Ovary (tissue), 9 donors: ENCODE results near the gene ACP4. TPM values are rescaled to one million over a fixed set of nuclear protein-coding genes. Genes with fewer than 3 reads are reported as not detected.

Experiments
- DNase-seq, 5 donors: peaks; one replicate each; pipeline ENCODE4 v3.0.0-alpha.2; 2019 to 2020
- H3K27ac ChIP-seq, 2 donors: fragments of 200-600 bp; one replicate each; pipeline versions ENCODE4 v1.5.1 to v1.8.0; 2019 to 2022
- H3K27me3 ChIP-seq: fragments of 200-600 bp; one replicate; pipeline ENCODE4 v1.8.0; 2022
- H3K36me3 ChIP-seq: fragments of 200-600 bp; sonication (generic); one replicate; pipeline ENCODE4 v1.5.1; 2019
- H3K4me1 ChIP-seq: one replicate; pipeline ENCODE4 v1.8.1; 2013; ENCODE audit warnings: mild to moderate bottlenecking, moderate library complexity; ENCODE audit not compliant: insufficient read depth
- H3K4me3 ChIP-seq: fragments of 200-600 bp; sonication (generic); one replicate; pipeline ENCODE4 v1.5.1; 2017
- H3K9me3 ChIP-seq, 2 donors: fragments of 200-600 bp in 1 of 2; sonication (generic) in 1 of 2; one replicate each; pipeline versions ENCODE4 v1.5.1 to v1.8.1; 2013 to 2019; ENCODE audit warnings: mild to moderate bottlenecking in 1 of 2, moderate library complexity in 1 of 2
- EP300 ChIP-seq: sonication (generic); formaldehyde crosslinking; IDR thresholded peaks from one replicate; pipeline ENCODE4 v1.6.1; 2017; ENCODE audit warnings: antibody characterized with exemption
- POLR2A ChIP-seq: fragments of 450-650 bp; IDR thresholded peaks from one replicate; pipeline ENCODE4 v1.6.1; 2017; ENCODE audit warnings: antibody characterized with exemption, mild to moderate bottlenecking, moderate library complexity
- WGBS, 3 donors: extraction: QIAGEN DNeasy Blood & Tissue Kit in 1 of 3; methylation state at CpG; one replicate each; pipeline versions ENCODE4 v1.1.5 to v1.1.7; 2013 to 2017; 5-methylcytosine and 5-hydroxymethylcytosine counted together
- intact Hi-C, 4 donors: fragments of 100-400 bp; cut with DNase I; formaldehyde crosslinking; loops; one replicate each; pipeline versions ENCODE4 v1.11.0 to v1.15.1; 2022 to 2023
- polyA plus RNA-seq, 2 donors: library from polyadenylated mRNA; stranded (reverse); fragments of 200-250 nt in 1 of 2; fragments of 350-450 nt in 1 of 2; fragmentation: Illumina TruSeq in 1 of 2; extraction: RNeasy Lipid Tissue Mini Kit (QIAGEN cat#74804) in 1 of 2; gene quantifications; one replicate each; pipeline ENCODE4 v1.2.3, GENCODE V29; 2013 to 2014
- total RNA-seq, 7 donors: library from RNA; depleted of rRNA in 2 of 7; stranded (reverse); fragments of >200 nt in 2 of 7; fragmentation: NEBNext Ultra II Directional in 3 of 7; extraction: Animal tissue kit (Norgen Biotek cat#: 25700) in 3 of 7; gene quantifications; one replicate each; pipeline versions ENCODE4 v1.1.0 to v1.2.4, GENCODE V29; 2016 to 2023
- TF ChIP-seq, protein P1 (sequence below), 3 donors: fragments of 450-650 bp in 2 of 3; fragments of 200-600 bp in 1 of 3; IDR thresholded peaks; one replicate each; pipeline versions ENCODE4 v1.5.1 to v1.8.0; 2016 to 2022; ENCODE audit warnings: antibody characterized with exemption in 3 of 3, mild to moderate bottlenecking in 1 of 3
- donor health status: DM: no; HTN: no; CAD: no; lungs with moderate emphysema.
- donor health status: DM: no; HTN: no; CAD: no.
- donor health status: Bipolar disorder and iron deficiency.
- donor health status: DM: yes; HTN: yes; CAD: no.
- donor health status: DM: no; HTN: no; CAD: no.
- donor health status: DM: yes; HTN: yes; CAD: no.

ACP4 gene
- total and polyA plus RNA-seq, 9 donors: not detected

GRCh38 chr19:50820086-50820485 is 29.9 kb downstream of the ACP4 start:
- H3K9me3 ChIP-seq: no peaks in the 10 kb centered on the region
- DNase-seq: no peak
- H3K4me1 ChIP-seq: no peaks in the 10 kb centered on the region
- no peak overlapping the region for H3K4me3 ChIP-seq
- no peaks in the 10 kb centered on the region for H3K27me3 ChIP-seq
- TF ChIP-seq, protein P1, sequence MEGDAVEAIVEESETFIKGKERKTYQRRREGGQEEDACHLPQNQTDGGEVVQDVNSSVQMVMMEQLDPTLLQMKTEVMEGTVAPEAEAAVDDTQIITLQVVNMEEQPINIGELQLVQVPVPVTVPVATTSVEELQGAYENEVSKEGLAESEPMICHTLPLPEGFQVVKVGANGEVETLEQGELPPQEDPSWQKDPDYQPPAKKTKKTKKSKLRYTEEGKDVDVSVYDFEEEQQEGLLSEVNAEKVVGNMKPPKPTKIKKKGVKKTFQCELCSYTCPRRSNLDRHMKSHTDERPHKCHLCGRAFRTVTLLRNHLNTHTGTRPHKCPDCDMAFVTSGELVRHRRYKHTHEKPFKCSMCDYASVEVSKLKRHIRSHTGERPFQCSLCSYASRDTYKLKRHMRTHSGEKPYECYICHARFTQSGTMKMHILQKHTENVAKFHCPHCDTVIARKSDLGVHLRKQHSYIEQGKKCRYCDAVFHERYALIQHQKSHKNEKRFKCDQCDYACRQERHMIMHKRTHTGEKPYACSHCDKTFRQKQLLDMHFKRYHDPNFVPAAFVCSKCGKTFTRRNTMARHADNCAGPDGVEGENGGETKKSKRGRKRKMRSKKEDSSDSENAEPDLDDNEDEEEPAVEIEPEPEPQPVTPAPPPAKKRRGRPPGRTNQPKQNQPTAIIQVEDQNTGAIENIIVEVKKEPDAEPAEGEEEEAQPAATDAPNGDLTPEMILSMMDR (IDR thresholded peaks at IDR 0.05): no peak
- TF ChIP-seq POLR2A: no peak
- TF ChIP-seq EP300: no peak
- intact Hi-C loops: no loop called here
- WGBS, 3 donors: 4 to 8% (median 7%) methylated on average over 14 to 15 of the region's 15 CpGs
- H3K27ac ChIP-seq: no peak overlapping the region
- H3K36me3 ChIP-seq: no peaks in the 10 kb centered on the region

DNA sequence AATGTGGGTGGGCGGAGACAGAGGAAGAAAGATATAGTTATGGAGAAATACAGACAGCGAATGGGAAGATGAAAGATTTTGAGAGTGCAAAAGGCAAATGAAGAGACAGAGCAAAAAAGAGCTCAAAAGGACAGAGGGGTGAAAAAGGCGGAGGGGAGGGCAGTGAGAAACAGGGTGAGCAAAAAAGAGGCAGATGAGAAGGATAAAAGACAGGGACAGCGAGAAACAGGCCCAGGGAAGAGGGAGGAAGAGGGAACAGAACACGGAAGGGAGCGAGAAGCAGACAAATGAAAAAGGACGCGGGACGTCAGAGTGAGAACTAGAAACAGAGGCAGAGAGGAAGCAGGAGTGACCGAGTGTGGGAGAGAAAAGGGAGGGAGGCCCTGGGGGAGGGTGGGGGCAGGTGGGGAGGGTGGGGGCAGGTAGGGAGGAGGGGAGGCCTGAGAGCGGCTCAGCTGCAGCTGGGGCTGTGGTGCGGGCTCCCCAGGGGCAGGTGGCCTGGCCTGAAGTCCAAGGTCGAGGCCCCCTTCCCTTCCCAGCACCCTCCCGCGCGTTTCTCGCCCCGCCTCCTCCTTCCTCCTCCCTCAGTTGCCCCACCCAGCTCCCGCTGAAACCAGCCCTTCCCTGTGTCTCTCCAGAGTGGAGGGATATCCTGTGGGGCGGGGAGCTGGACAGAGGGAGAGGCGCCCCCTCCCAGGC is 30.5 kb downstream of the ACP4 start:
- Histone ChIP-seq H3K27ac (no peak overlapping the region), H3K4me3 (no peak overlapping the region), H3K27me3 (no peaks in the 10 kb centered on the region), H3K4me1 (no peaks in the 10 kb centered on the region), H3K9me3 (no peaks in the 10 kb centered on the region), H3K36me3 (no peaks in the 10 kb centered on the region)
- TF ChIP-seq, protein P1 (IDR thresholded peaks at IDR 0.05): no peak
- TF ChIP-seq EP300: no peak
- TF ChIP-seq POLR2A: no peak
- intact Hi-C loops: no loop called here
- WGBS, 3 donors: 1 to 3% (median 2%) methylated on average over 20 to 21 of the region's 21 CpGs
- no peak for DNase-seq

- intact Hi-C loops: no loop called here
- 46 to 65% (median 58%) methylated on average over 4 of the region's 4 CpGs for WGBS, 3 donors
- TF ChIP-seq, protein P1 (IDR thresholded peaks at IDR 0.05): no peak
- no peak for TF ChIP-seq EP300
- no peak for TF ChIP-seq POLR2A
- H3K4me3 ChIP-seq: no peak overlapping the region
- no peaks in the 10 kb centered on the region for H3K27me3 ChIP-seq
- H3K27ac ChIP-seq: no peak overlapping the region
- no peaks in the 10 kb centered on the region for H3K9me3 ChIP-seq
- no peaks in the 10 kb centered on the region for H3K36me3 ChIP-seq
- no peaks in the 10 kb centered on the region for H3K4me1 ChIP-seq
- DNase-seq: no peak
These were observed 31.0 kb downstream of the ACP4 start for GRCh38 chr19:50821248-50821612.

DNA sequence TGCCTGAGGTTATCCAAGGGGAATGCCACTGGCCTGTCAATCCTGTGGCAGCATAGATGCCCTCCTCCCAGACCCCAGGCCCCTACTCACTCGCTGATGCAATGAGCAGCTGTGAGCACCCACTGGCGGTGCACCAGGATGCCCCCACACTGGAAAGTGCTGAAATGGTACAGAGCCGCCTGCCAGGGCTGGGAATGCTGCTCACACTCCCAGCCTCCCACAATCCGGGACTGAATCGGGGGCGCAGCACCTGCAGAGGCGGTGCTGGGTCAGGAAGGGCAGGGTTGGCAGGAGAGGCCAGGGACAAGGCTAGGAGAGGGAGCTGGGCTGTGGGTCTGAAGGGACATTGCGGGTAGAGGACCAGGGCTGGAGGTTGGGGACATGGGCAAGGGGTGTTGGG is 31.4 kb downstream of the ACP4 start:
- Histone ChIP-seq H3K4me1 (no peaks in the 10 kb centered on the region), H3K36me3 (no peaks in the 10 kb centered on the region), H3K27me3 (no peaks in the 10 kb centered on the region), H3K4me3 (no peak overlapping the region), H3K9me3 (no peaks in the 10 kb centered on the region), H3K27ac (no peak overlapping the region)
- intact Hi-C loops: no loop called here
- TF ChIP-seq EP300: no peak
- TF ChIP-seq, protein P1 (IDR thresholded peaks at IDR 0.05): no peak
- no peak for TF ChIP-seq POLR2A
- no peak for DNase-seq
- WGBS, 3 donors: 32 to 45% (median 32%) methylated on average over 8 of the region's 8 CpGs
